Activated CD8-positive, alpha-beta memory T cell treated with anti-CD3 and anti-CD28 coated beads for 36 hours (primary cell): ENCODE measurements around the gene KLHL17. TPM values are rescaled to one million over a fixed set of nuclear protein-coding genes. Genes with fewer than 3 reads are reported as not detected.
"Not testable (repeated sequence)": the region's sequence is repeated elsewhere in the genome, so short reads cannot be mapped to it uniquely, and the experiment has no call there.

ENCODE experiments used
- CTCF ChIA-PET: fragments of 350-600 bp; sonication (Branson Sonifier 250); formaldehyde crosslinking; loops from one replicate; lab custom pipeline; 2021; ENCODE audit warnings: antibody characterized with exemption; lab: Charles Lee
- POLR2A ChIA-PET: fragments of 350-600 bp; sonication (Branson Sonifier 250); formaldehyde crosslinking; loops from one replicate; lab custom pipeline; 2021; ENCODE audit warnings: antibody characterized with exemption; lab: Charles Lee
- total RNA-seq, 2 experiments: library from RNA; stranded (reverse); gene quantifications; one replicate each; pipeline ENCODE4 v1.2.3, GENCODE V29; 2021

KLHL17 gene
- total RNA-seq, 2 experiments from 2014 or later, result 33.6 to 37.2 TPM

DNA sequence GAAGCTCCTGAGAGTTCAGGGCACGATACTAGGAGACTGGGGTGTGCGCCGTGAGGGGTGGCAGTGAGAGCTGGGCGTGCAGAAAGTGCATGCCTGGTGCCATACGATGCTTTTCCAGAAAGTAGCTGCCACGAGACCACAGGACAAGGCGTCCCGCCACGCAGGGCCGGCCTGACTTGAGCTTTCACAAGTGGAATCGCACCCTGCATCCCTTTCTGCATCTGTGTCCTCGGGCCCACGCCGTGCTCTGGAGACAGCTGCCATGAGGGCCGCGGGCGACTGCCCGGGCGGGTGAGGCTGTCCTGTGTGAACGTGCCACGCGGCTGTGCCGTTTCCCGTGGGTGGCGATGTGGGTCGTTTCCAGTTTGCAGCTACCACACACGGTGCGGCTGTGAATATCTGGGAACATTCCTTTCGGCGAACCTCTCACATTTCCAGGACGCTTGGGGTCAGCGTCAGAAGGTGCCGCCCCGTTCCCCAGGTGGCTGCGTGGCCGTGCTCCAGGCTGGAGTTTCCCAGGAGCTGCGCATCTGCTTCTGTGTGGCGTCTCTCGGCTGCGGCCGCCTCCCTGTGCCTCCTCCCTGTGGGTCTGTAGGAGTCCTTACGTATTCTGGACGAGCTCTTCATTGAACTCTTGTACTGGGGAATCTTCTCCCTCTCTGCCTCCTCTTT, 22.5 kb downstream of the KLHL17 start:
- ChIA-PET POLR2A (interaction anchor here (1.3 kb wide), 1 partner anchor 16 kb away, joined by 4 read pairs; the partner anchor contains the start of gene PLEKHN1), CTCF (interaction anchor here (1.0 to 3.3 kb wide), 9 partner anchors 11 to 291 kb away, joined by 3 to 17 read pairs (median 8); partner anchors contain the start of genes ISG15 and UBE2J2)

DNA sequence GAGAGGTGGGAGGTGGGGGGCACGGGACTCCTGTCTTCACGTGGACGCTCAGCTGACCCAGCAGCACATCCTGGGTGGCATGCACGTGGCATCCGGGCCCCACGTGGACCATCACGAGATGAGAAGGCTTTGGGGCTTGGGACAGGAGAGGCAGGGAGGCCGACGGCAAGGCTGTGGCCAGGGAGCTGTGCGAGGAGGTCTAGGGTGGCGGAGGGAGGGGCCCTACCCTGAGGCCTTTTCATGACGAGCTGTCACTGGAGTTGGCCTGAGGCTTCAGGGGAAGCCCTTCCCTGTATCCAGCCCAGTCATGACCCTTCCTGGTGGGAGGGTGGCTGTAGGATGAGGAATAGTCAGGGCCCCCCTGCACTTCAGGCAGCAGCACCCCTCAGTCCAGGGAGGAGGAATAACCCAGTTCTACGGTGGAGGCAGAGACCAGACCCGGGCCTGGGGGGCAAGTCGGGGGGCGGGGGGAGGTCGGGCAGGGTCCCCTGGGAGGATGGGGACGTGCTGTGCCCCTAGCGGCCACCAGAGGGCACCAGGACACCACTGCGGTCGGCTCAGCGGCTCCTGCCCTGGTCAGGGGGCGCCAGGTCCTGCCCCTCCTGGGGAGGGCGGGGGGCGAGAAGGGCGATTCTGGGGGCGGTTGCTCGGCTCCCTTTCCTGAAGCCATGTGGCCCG, 23.6 kb downstream of the KLHL17 start:
- CTCF ChIA-PET, result interaction anchor here (0.6 to 3.3 kb wide), 21 partner anchors 8 to 600 kb away, joined by 3 to 17 read pairs (median 4); partner anchors contain the start of genes ISG15 and UBE2J2
- POLR2A ChIA-PET, result interaction anchor here (0.8 to 0.9 kb wide), 2 partner anchors 30 to 81 kb away, joined by 3 read pairs; partner anchors contain the start of gene ISG15

DNA sequence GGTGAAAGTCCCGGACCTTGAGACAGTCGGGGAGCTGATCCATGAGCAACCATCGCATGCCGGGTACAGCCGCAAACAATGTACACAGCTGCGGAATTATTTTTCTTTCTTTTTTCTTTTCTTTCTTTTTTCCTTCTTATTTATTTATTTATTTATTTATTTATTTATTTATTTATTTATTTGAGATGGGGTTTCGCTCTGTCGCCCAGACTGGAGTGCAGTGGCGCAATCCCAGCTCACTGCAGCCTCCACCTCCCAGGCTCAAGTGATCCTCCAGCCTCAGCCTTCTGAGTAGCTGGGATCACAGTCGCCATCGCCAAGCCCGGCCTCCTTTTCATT, 24.1 kb downstream of the KLHL17 start:
- POLR2A ChIA-PET, result interaction anchor here (0.8 to 0.9 kb wide), 2 partner anchors 29 to 80 kb away, joined by 3 read pairs; partner anchors contain the start of gene ISG15
- CTCF ChIA-PET, result interaction anchor here (0.6 to 3.3 kb wide), 19 partner anchors 8 to 600 kb away, joined by 3 to 17 read pairs (median 4); partner anchors contain the start of gene ISG15

DNA sequence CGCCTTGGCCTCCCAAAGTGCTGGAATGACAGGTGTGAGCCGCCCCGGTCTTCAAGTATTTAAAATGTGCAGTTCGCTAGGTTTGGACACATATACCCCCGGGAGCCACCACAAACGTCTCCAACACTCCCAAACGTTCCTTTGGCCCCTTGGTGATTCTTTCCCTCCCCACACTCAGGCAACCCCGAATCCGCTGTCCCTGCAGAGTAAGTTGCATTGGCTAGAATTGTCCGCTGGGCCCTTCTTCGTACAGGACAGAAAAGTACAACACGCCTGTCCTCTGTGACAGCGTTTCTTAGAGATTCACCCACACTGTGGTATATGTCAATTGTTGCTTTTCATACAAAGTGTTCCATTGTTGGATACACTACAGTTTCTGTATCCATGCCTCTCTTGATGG, 24.7 kb downstream of the KLHL17 start:
- ChIA-PET POLR2A (no interaction called here), CTCF (interaction anchor here (0.7 to 3.3 kb wide), 12 partner anchors 8 to 79 kb away, joined by 3 to 17 read pairs (median 4); partner anchors contain the start of gene ISG15)

DNA sequence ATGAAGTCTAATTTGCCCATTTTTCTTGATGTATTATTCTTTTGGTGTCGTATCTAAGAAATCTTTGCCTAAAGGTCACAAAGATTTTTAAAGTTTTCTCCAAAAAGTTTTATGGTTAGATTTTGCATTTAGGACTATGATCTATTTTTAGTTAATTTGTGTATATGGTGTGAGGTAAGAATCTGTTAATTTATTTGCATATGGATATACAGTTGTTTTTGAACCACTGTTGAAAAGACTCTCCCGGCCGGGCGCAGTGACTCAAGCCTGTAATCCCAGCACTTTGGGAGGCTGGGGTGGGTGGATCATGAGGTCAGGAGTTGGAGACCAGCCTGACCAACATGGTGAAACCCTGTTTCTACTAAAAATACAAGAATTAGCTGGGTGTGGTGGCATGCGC, 27.7 kb downstream of the KLHL17 start:
- CTCF ChIA-PET, result interaction anchor here (1.2 kb wide), 1 partner anchor 13 kb away, joined by 3 read pairs; no protein-coding TSS in a partner anchor
- POLR2A ChIA-PET, result not testable (repeated sequence)

DNA sequence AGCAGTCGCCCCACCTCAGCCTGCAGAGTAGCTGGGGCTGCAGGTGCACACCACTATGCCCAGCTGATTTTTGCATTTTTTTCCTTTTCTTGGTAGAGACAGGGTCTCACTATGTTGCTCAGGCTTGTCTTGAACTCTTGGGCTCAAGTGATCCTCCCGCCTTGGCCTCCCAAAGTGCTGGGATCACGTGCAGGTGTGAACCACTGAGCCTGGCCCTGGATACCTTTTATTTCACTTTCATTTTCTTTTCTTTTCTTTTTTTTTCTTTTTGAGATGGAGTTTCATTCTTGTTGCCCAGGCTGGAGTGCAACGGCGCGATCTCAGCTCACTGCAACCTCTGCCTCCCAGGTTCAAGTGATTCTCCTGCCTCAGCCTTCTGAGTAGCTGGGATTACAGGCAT, 30.9 kb downstream of the KLHL17 start:
- CTCF ChIA-PET, result interaction anchor here (2.1 to 2.3 kb wide), 2 partner anchors 11 kb away, joined by 7 to 14 read pairs; no protein-coding TSS in a partner anchor
- POLR2A ChIA-PET, result not testable (repeated sequence)

DNA sequence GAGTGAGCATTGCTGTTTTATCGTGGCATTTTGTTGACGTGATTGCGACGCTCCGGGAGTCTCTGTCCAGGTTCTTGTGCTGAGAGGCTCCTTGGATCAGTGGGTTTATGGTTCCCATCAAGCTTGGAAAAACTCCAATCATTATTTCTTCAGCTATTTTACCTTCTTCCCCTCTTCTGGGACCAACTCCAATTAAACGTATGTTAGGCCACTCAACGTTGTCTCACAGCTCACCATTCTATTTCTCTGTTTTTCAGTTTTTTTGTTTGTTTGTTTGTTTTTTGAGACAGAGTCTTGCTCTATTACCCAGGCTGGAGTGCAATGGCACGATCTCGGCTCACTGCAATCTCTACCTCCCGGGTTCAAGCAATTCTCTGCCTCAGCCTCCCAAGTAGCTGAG, 31.5 kb downstream of the KLHL17 start:
- POLR2A ChIA-PET, result no interaction called here

DNA sequence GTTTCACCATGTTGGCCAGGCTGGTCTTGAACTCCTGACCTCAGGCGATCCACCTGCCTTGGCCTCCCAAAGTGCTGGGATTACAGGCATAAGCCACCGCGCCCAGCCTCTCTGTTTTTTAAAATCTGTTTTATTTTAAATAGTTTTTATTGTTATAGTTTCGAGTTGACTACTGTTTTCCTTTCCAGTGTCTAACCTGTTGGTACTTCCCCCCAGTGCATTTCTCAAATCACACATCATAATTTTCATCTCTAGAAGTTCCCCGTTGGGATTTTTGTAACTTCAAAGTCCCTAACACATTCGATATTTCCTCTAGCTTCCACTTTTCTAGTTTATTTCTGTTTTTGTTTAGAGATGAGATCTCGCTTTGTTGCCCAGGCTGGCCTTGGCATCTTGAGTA, 32.0 kb downstream of the KLHL17 start:
- CTCF ChIA-PET, result interaction anchor here (1.7 to 3.6 kb wide), 4 partner anchors 8 to 71 kb away, joined by 4 to 17 read pairs (median 10); partner anchors contain the start of gene ISG15
- POLR2A ChIA-PET, result no interaction called here

More for the DNA sequence above, 31.5 kb downstream of the KLHL17 start:
- CTCF ChIA-PET, result interaction anchor here (2.3 to 3.6 kb wide), 2 partner anchors 8 to 10 kb away, joined by 14 to 17 read pairs; no protein-coding TSS in a partner anchor

DNA sequence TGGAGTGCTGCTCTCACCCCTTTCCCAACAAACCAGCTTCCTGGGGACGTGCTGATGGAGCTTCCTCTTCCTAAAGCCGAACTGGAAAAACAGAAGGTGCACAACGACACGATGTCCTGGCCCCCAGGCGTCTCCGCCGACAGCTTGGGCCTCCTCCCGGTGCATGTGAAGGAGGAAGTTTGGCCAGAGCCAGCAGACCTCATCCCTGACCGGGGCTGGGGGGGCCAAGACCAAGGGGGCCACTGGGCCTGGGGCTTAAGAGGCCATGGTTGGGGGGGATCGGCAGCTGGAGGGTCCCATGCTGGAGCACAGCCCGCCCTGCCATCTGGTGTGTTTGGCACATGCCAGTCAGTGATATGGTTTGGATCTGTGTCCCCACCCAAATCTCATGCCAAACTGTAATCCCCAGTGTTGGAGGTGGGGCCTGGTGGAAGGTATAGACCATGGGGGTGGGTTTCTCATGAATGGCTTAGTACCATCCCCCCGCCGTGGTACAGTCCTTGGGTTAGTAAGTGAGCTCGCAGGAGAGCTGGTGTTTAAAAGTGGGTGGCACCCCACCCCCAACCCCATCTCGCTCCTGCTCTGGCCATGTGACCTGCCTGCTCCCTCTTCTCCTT, 33.1 kb downstream of the KLHL17 start:
- POLR2A ChIA-PET, result no interaction called here

DNA sequence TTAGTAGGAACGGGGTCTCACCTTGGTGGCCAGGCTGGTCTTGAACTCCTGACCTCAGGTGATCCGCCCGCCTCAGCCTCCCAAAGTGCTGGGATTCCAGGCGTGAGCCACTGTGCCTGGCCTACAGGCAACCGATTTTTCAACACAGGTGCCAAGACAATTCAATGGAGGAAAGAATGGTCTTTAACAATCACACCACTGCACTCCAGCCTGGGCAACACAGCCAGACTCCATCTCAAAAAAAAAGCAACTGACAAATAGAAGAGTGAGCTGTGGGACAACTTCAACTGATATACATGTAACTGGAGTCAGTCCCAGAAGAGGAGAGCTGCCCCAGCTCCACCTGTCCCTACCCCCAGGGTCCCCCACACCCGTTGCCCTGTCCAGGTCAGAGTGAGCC, 34.2 kb downstream of the KLHL17 start:
- CTCF ChIA-PET, result interaction anchor here (0.7 to 3.6 kb wide), 4 partner anchors 11 to 377 kb away, joined by 3 to 17 read pairs (median 4); partner anchors contain the start of genes ISG15 and PERM1
- POLR2A ChIA-PET, result not testable (repeated sequence)

More for the DNA sequence above, 33.1 kb downstream of the KLHL17 start:
- CTCF ChIA-PET, result interaction anchor here (0.5 to 3.6 kb wide), 5 partner anchors 9 to 70 kb away, joined by 4 to 17 read pairs (median 5); partner anchors contain the start of gene ISG15

DNA sequence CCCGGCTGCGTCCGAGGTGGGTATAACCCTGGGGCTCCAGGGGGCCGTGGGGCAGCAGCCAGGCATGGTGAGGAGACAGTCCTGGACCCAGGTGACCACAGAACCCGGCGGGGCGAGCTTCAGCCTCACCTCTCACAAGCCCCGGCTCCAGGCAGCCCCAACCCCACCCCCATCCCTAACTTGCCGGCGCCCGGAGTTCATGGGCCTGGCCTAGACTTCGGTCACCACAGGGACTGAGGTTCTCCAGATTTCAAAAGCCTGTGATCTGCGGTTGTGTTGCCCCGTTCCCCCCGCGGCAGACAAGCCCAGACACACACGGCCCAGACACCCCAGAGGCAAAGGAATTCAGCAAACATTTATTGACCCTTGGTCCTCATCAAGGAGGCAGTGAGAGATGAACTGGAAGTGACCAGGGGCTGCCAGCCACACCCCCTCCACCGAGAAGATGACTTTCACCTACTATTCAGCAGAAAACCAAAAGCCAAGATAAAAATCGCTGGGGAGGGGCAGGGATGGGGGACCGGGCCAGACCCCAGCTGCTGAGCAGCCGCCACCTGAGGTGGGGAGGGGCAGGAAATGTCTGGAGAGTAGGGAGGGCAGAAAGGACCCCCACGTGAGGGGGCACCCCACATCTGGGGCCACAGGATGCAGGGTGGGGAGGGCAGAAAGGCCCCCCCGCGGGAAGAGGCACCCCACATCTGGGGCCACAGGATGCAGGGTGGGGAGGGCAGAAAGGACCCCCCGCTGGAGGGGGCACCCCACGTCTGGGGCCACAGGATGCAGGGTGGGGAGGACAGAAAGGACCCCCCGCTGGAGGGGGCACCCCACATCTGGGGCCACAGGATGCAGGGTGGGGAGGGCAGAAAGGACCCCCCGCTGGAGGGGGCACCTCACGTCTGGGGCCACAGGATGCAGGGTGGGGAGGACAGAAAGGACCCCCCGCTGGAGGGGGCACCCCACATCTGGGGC, 35.6 kb downstream of the KLHL17 start:
- ChIA-PET CTCF (no interaction called here), POLR2A (no interaction called here)

DNA sequence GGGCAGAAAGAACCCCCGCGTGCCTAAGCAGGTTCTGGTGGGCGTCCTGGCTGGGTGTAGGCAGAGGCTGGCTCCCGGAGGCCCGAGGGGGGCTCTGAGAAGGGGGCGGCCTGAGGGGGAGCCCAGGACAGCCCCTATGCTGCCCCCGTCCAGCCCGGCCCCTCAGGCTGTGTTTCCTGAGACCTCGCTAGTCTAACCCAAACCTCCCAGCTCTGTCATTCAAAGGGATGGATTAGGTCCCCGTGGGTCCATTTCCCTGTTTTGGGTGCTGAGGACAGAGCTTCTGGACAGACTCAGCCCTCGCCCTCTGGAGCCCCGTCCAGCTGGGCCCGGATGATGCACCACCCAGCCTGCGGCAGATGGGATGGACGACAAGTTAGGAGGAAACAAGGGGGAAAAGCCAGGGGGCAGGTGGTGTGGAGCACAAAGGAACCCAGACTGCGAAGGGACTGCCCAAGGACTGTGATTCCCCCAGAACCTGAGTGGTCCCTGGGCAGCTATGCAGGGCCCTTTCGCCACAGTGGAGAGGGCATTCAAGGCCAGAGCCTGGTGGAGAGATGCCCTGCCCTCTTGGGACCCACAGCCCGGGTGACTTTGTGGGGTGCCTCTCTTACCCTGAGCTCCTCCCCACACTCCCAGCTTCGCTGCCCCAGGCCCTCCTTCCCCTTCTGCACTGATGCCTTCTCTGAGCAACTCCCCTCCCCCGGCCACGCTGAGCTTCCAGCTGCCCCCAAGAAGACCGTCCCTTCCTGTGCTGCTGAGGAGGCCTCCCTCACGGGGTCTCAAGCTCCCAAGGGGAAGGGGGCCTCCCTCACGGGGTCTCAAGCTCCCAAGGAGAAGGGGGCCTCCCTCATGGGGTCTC, 36.7 kb downstream of the KLHL17 start:
- CTCF ChIA-PET, result interaction anchor here (0.9 to 1.1 kb wide), 4 partner anchors 10 to 92 kb away, joined by 3 to 5 read pairs (median 3); no protein-coding TSS in a partner anchor
- POLR2A ChIA-PET, result no interaction called here

DNA sequence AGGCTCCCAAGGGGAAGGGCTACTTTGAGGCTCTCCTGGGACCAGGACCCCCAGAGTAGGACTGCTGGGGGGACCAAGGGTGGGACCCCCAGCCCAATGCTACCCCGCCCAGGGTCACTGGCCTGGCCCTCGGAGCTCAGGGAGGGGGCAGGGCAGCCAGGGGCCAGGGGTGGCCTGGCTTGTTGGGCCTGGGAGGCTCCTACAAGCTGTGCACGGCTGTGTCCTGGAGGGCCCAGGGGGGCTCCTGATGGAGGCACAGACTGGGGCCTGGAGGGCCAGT, 37.3 kb downstream of the KLHL17 start:
- ChIA-PET POLR2A (no interaction called here), CTCF (interaction anchor here (0.9 to 1.1 kb wide), 3 partner anchors 20 to 92 kb away, joined by 3 to 5 read pairs (median 3); no protein-coding TSS in a partner anchor)

DNA sequence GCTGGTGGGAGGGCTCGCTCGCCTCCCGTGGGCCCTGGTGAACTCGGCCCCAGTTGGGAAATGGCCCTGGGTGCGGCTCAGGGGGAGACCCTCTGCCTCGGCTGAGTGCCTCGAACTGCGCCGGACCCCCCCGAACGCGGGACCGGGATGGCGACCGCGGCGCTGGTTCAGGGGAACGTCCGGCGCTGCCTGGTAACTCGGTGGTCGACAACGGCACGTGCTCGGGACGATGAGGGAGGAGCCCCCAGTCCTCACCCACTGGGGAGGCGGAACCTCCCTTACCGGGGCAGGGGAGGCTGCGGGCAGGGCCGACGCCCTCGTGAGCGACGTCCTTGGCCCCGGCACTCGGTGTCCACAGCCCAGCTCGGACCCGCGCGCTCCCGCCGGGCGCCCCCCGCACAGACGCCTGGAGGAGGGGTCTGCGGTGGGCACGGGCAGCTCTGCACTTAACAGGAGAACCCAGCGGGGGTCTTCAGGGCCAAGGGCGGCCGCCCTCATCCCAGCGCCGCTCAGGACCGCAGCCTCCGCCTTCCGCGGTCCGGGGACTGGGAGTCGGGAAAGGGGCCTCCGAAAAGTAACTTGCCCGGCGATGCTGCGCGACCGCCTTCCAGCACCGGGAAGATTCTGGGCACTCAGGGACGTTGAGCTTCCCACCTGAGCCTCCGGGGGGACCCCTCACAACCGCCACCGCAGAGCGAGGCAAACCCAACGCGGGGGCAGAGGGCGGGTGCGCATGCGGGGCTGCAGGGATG, 37.8 kb downstream of the KLHL17 start:
- ChIA-PET POLR2A (no interaction called here), CTCF (interaction anchor here (0.8 to 1.1 kb wide), 3 partner anchors 20 to 93 kb away, joined by 3 to 5 read pairs (median 3); no protein-coding TSS in a partner anchor)

DNA sequence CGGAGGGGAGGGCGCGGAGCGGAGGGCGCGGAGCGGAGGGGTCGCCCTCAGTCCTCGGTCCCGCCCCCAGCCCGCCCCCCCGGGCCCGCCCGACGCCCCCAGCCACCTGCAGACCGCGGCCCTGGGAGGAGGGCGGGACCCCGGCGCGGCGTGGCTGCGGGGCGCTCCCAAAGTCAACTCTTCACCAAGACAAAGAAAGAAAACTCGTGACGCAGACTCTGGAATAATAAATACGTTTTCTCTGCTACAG, 38.3 kb downstream of the KLHL17 start:
- ChIA-PET POLR2A (no interaction called here), CTCF (interaction anchor here (0.8 kb wide), 1 partner anchor 45 kb away, joined by 3 read pairs; no protein-coding TSS in a partner anchor)

DNA sequence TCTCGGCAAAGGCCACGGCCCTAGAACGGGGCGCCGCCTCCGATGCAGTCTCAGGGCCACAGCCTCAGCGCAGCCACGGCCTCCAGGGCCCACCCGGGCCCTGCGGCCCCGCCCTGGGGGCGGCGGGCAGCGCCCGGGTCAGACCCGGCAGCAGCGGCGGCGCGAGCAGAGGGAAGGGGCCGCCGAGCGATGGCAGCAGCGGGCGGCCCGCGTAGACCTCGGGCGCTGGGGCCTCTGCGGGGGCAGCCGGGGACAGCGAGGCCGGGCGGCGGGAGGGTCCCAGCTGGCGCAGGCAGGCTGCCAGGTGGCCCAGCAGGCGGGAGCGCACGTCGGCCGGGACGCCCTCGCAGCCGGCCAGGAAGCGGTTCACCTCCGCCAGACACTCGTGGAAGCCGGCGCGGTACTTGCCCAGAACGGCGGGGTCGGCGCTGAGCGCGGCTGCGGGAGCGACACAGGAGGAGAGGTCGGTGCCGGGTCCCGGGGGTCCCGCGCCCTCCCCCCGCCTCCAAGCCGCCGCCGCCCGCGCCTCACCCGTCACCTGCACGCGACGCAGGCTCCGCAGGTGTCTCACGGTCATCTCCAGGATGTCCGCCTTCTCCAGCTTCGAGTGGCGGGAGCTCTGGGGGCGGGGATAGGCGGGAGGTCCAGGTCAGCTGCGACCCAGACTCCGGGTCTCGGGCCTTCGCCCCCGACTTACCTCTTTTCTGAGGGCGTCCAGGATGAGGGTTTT, 38.8 kb downstream of the KLHL17 start:
- CTCF ChIA-PET, result no interaction called here
- POLR2A ChIA-PET, result no interaction called here
